ENCODE measurements around the gene OGA. TPM values are rescaled to one million over a fixed set of nuclear protein-coding genes. Genes with fewer than 3 reads are reported as not detected.

OGA gene
- total and polyA plus RNA-seq, 2 donors (not counting 3 experiments of a cell fraction or from before 2014, with no cell fraction given) = 30.8 to 118 TPM

- Histone ChIP-seq H3K4me1 (ENCODE audit: control insufficient read depth, extremely low read depth, insufficient read depth, low read length) (peaks cover 26% of the 10 kb centered on the region), H3K4me2 (ENCODE audit: insufficient read depth, low read length) (peak overlapping the region; percentile 18), H3K27me3 (ENCODE audit: control insufficient read depth in 2 of 2, insufficient read depth in 2 of 2, low read length in 2 of 2) (no peaks in the 10 kb centered on the region), H4K20me1 (replicated peaks; ENCODE audit: control insufficient read depth, extremely low read depth, insufficient read depth, low read length) (no peaks in the 10 kb centered on the region), H3K79me2 (ENCODE audit: control insufficient read depth, insufficient read depth, low read length) (no peaks in the 10 kb centered on the region), H3K4me3 (replicated peaks in 1 of 3; ENCODE audit: insufficient read depth in 1 of 3, low read depth in 1 of 3, low read length in 3 of 3) (no peak overlapping the region), H3K27ac (ENCODE audit: insufficient read depth, low read depth, low read length) (peak overlapping the region; percentile 71), H3K9me1 (replicated peaks; ENCODE audit: control insufficient read depth, extremely low read depth, insufficient read depth, low read length) (no peaks in the 10 kb centered on the region), H3K9ac (replicated peaks; ENCODE audit: extremely low read depth, insufficient read depth, low read length) (no peak overlapping the region), H3K9me3 (replicated peaks; ENCODE audit: control insufficient read depth, insufficient read depth, low read length) (no peaks in the 10 kb centered on the region), H2AFZ (ENCODE audit: low read depth, low read length) (peak overlapping the region; percentile 7), H3K36me3 (ENCODE audit: control insufficient read depth in 2 of 2, extremely low read depth in 1 of 2, insufficient read depth in 2 of 2, low read length in 2 of 2) (no peaks in the 10 kb centered on the region)
- CTCF ChIA-PET = interaction anchor here (0.7 to 3.6 kb wide), 16 partner anchors 8 to 263 kb away, joined by 3 to 41 read pairs (median 6); partner anchors contain the start of gene OGA
- DNase-seq (ENCODE audit: low read depth, low spot score) (no peak), FAIRE-seq (no peak)
- TSS peak; percentile 58 for BruUV-seq (replicated peaks)
- dilution Hi-C loops (cut with MboI; ENCODE audit: extremely low pct_ligation_motif_present, low sequenced_read_pairs) = no loop called here
- intact Hi-C loops (cut with micrococcal nuclease) = loop anchor here (1.0 to 5.0 kb wide), 2 partner anchors 9 to 88 kb away; no protein-coding TSS in a partner anchor
- POLR2A ChIA-PET = interaction anchor here (1.0 kb wide), 1 partner anchor 89 kb away, joined by 3 read pairs; no protein-coding TSS in a partner anchor
- TF ChIP-seq POLR2A (IDR thresholded peaks at IDR 0.05; ENCODE audit: low read depth, low read length) = no peak
- no peak for TF ChIP-seq CTCF (IDR thresholded peaks at IDR 0.05; ENCODE audit: extremely low read depth in 1 of 2, insufficient read depth in 1 of 2, low read depth in 1 of 2, low read length in 2 of 2)
- no peak for TF ChIP-seq MYC (IDR thresholded peaks at IDR 0.05; ENCODE audit: low read depth, low read length)
- no peak for TF ChIP-seq GATA2 (IDR thresholded peaks at IDR 0.05; ENCODE audit: insufficient read depth, insufficient read length, low read depth, low read length)
- TF ChIP-seq EZH2 (IDR thresholded peaks at IDR 0.05; ENCODE audit: borderline replicate concordance, low read depth, low read length, severe bottlenecking) = no peak
- TF ChIP-seq JUN (IDR thresholded peaks at IDR 0.05; ENCODE audit: borderline replicate concordance, insufficient read depth, insufficient read length, low read depth) = no peak
- no peak for TF ChIP-seq POLR2AphosphoS5 (IDR thresholded peaks at IDR 0.05; ENCODE audit: insufficient read depth, low read depth, low read length)
- no peak for TF ChIP-seq MAX (IDR thresholded peaks at IDR 0.05; ENCODE audit: insufficient read depth, insufficient read length)
- TF ChIP-seq FOS (IDR thresholded peaks at IDR 0.05; ENCODE audit: borderline replicate concordance, insufficient read depth, low read length) = no peak
Measured at GRCh38 chr10:101848894-101849351, 30.7 kb upstream of the OGA start.
